PC-9 (cell line): ENCODE measurements around the gene TIAM2. TPM values are rescaled to one million over a fixed set of nuclear protein-coding genes. Genes with fewer than 3 reads are reported as not detected.

Experiments
- BruUV-seq: library from RNA; stranded (reverse); fragments of 400-500 nt; replicated peaks from 2 replicates; lab custom pipeline; 2021; lab: Mats Ljungman, UMichigan
- CTCF ChIA-PET: fragments of 300-600 bp; sonication (Branson Sonifier 250); formaldehyde crosslinking; loops from one replicate; lab custom pipeline; 2022; ENCODE audit warnings: antibody characterized with exemption; lab: Charles Lee
- POLR2A ChIA-PET: fragments of 300-600 bp; sonication (Branson Sonifier 250); formaldehyde crosslinking; loops from one replicate; lab custom pipeline; 2022; ENCODE audit warnings: antibody characterized with exemption; ENCODE audit not compliant: unreplicated experiment; lab: Charles Lee
- DNase-seq, 2 experiments: peaks; one replicate each; pipeline versions ENCODE4 v3.0.0 to v3.0.0-alpha.2; 2015 to 2022; ENCODE audit warnings: mixed read lengths in 1 of 2
- H2AFZ ChIP-seq: fragments of 200-600 bp; sonication (generic); 2 replicates; pipeline ENCODE4 v1.8.1; 2017; ENCODE audit warnings: antibody characterized with exemption
- H3F3A ChIP-seq: fragments of 200-600 bp; sonication (generic); 2 replicates; pipeline ENCODE4 v1.8.1; 2017; ENCODE audit warnings: antibody characterized with exemption, mild to moderate bottlenecking, low read depth; ENCODE audit not compliant: insufficient read depth
- H3K27ac ChIP-seq: fragments of 200-600 bp; sonication (generic); 2 replicates; pipeline ENCODE4 v1.6.1; 2016; ENCODE audit warnings: mixed run types
- H3K27me3 ChIP-seq: fragments of 200-600 bp; sonication (generic); 2 replicates; pipeline ENCODE4 v1.6.1; 2016; ENCODE audit warnings: low read depth, mixed run types; ENCODE audit not compliant: insufficient read depth
- H3K36me3 ChIP-seq: fragments of 200-600 bp; sonication (generic); 2 replicates; pipeline ENCODE4 v1.6.1; 2016; ENCODE audit warnings: low read depth, mixed run types
- H3K4me1 ChIP-seq: fragments of 200-600 bp; sonication (generic); replicated peaks from 2 replicates; pipeline ENCODE4 v1.6.1; 2016; ENCODE audit warnings: mixed run types; ENCODE audit not compliant: insufficient read depth
- H3K4me2 ChIP-seq: fragments of 200-600 bp; sonication (generic); 2 replicates; pipeline ENCODE4 v1.6.1; 2017; ENCODE audit warnings: mixed run types
- H3K4me3 ChIP-seq: fragments of 200-600 bp; sonication (generic); 2 replicates; pipeline ENCODE4 v1.6.1; 2016; ENCODE audit warnings: mixed run types
- H3K79me2 ChIP-seq: fragments of 200-600 bp; sonication (generic); 2 replicates; pipeline ENCODE4 v1.6.1; 2017; ENCODE audit warnings: low read depth, mixed run types
- H3K9me2 ChIP-seq: fragments of 200-600 bp; sonication (generic); 2 replicates; pipeline ENCODE4 v1.8.1; 2017; ENCODE audit warnings: mild to moderate bottlenecking; ENCODE audit not compliant: insufficient read depth
- H3K9me3 ChIP-seq: fragments of 200-600 bp; sonication (generic); 2 replicates; pipeline ENCODE4 v1.8.1; 2016; ENCODE audit warnings: low read depth; ENCODE audit not compliant: insufficient read depth
- H4K20me1 ChIP-seq: fragments of 200-600 bp; sonication (generic); 2 replicates; pipeline ENCODE4 v1.8.1; 2017; ENCODE audit not compliant: insufficient read depth
- CTCF ChIP-seq: fragments of 200-600 bp; sonication (generic); conservative IDR thresholded peaks from 2 replicates; pipeline ENCODE4 v1.6.1; 2017; ENCODE audit warnings: mixed run types, antibody characterized with exemption, mild to moderate bottlenecking, moderate library complexity
- EZH2 ChIP-seq: fragments of 200-600 bp; sonication (generic); IDR thresholded peaks from 2 replicates; pipeline ENCODE4 v1.8.0; 2017; ENCODE audit warnings: antibody characterized with exemption, low read depth
- intact Hi-C: fragments of 100-400 bp; cut with micrococcal nuclease; formaldehyde crosslinking; loops from one replicate; pipeline ENCODE4 v1.10.0; 2022; ENCODE audit not compliant: unreplicated experiment
- total RNA-seq: library from RNA; stranded (reverse); gene quantifications from 2 replicates; pipeline ENCODE4 v1.2.3, GENCODE V29; 2021

The TIAM2 gene
- total RNA-seq, 1 experiment from 2014 or later = 11.4 TPM

- POLR2A ChIA-PET = no interaction called here
- H3K27me3 ChIP-seq = no peaks in the 10 kb centered on the region
- H3K36me3 ChIP-seq = peaks cover 2% of the 10 kb centered on the region
- no TSS peak for BruUV-seq
- H3K4me3 ChIP-seq = no peak overlapping the region
- H3K27ac ChIP-seq = no peak overlapping the region
- H3K79me2 ChIP-seq = no peaks in the 10 kb centered on the region
- no peak overlapping the region for H3K4me2 ChIP-seq
- no peak overlapping the region for H2AFZ ChIP-seq
- CTCF ChIA-PET = no interaction called here
- no peaks in the 10 kb centered on the region for H3K9me2 ChIP-seq
- 0 out of 2 replicates have a peak, but pooled peaks cover 2% of the 10 kb centered on the region for H3F3A ChIP-seq
- TF ChIP-seq CTCF (no peak), EZH2 (no peak)
- intact Hi-C loops = no loop called here
- H4K20me1 ChIP-seq = no peaks in the 10 kb centered on the region
- no peaks in the 10 kb centered on the region for H3K9me3 ChIP-seq
- no peak for DNase-seq
- H3K4me1 ChIP-seq = peaks cover under 1% of the 10 kb centered on the region
Observed at GRCh38 chr6:155259204-155259603, 264.1 kb downstream of the TIAM2 start.

GRCh38 chr6:155259897-155260296, 264.8 kb downstream of the TIAM2 start:
- POLR2A ChIA-PET = no interaction called here
- no peaks in the 10 kb centered on the region for H3K79me2 ChIP-seq
- H3K36me3 ChIP-seq = peaks cover 2% of the 10 kb centered on the region
- no TSS peak for BruUV-seq
- no peaks in the 10 kb centered on the region for H3K9me2 ChIP-seq
- H3F3A ChIP-seq = no peaks in the 10 kb centered on the region
- H2AFZ ChIP-seq = no peak overlapping the region
- no peak overlapping the region for H3K4me2 ChIP-seq
- intact Hi-C loops = no loop called here
- no peaks in the 10 kb centered on the region for H3K27me3 ChIP-seq
- no peak for DNase-seq
- no peak overlapping the region for H3K4me3 ChIP-seq
- H3K4me1 ChIP-seq = no peaks in the 10 kb centered on the region
- H3K9me3 ChIP-seq = no peaks in the 10 kb centered on the region
- TF ChIP-seq EZH2 = no peak
- no peak for TF ChIP-seq CTCF
- H4K20me1 ChIP-seq = no peaks in the 10 kb centered on the region
- H3K27ac ChIP-seq = no peak overlapping the region
- CTCF ChIA-PET = no interaction called here

- no TSS peak for BruUV-seq
- Histone ChIP-seq H3K27ac (no peak overlapping the region), H3K79me2 (no peaks in the 10 kb centered on the region), H2AFZ (no peak overlapping the region), H4K20me1 (no peaks in the 10 kb centered on the region), H3K9me2 (no peaks in the 10 kb centered on the region), H3F3A (no peaks in the 10 kb centered on the region), H3K4me1 (no peaks in the 10 kb centered on the region), H3K9me3 (no peaks in the 10 kb centered on the region), H3K27me3 (no peaks in the 10 kb centered on the region), H3K4me3 (no peak overlapping the region), H3K36me3 (peaks cover 2% of the 10 kb centered on the region), H3K4me2 (no peak overlapping the region)
- CTCF ChIA-PET = no interaction called here
- intact Hi-C loops = no loop called here
- DNase-seq = no peak
- POLR2A ChIA-PET = no interaction called here
- TF ChIP-seq CTCF (no peak), EZH2 (no peak)
Observed at GRCh38 chr6:155260686-155261085, 265.6 kb downstream of the TIAM2 start.
